Memory B cell (primary cell): ENCODE data around the gene PFKFB2.

Experiments
- ATAC-seq: fragments of 150-1000 bp; cut with Tn5 transposase; 2 replicates; pipeline ENCODE4 v1.10.0; 2021; ENCODE audit warnings: low read depth, mild to moderate bottlenecking, moderate library complexity
- DNase-seq, 2 donors: peaks; one replicate each; pipeline ENCODE4 v3.0.0; 2022; ENCODE audit warnings: low spot score in 2 of 2
- H3K27ac Mint-ChIP-seq: one replicate; pipeline ENCODE4 v1.8.0; 2022; ENCODE audit warnings: mild to moderate bottlenecking, moderate library complexity, mixed read lengths
- H3K27me3 Mint-ChIP-seq: one replicate; pipeline ENCODE4 v1.8.0; 2022; ENCODE audit warnings: mixed read lengths
- H3K36me3 Mint-ChIP-seq: one replicate; pipeline ENCODE4 v1.8.0; 2022; ENCODE audit warnings: mild to moderate bottlenecking, mixed read lengths
- H3K4me1 Mint-ChIP-seq: one replicate; pipeline ENCODE4 v1.8.0; 2022; ENCODE audit warnings: mixed read lengths
- H3K4me3 Mint-ChIP-seq: one replicate; pipeline ENCODE4 v1.8.0; 2022; ENCODE audit warnings: mild to moderate bottlenecking, moderate library complexity, mixed read lengths
- H3K9me3 Mint-ChIP-seq: one replicate; pipeline ENCODE4 v1.8.0; 2022; ENCODE audit warnings: mixed read lengths

Gene PFKFB2

DNA sequence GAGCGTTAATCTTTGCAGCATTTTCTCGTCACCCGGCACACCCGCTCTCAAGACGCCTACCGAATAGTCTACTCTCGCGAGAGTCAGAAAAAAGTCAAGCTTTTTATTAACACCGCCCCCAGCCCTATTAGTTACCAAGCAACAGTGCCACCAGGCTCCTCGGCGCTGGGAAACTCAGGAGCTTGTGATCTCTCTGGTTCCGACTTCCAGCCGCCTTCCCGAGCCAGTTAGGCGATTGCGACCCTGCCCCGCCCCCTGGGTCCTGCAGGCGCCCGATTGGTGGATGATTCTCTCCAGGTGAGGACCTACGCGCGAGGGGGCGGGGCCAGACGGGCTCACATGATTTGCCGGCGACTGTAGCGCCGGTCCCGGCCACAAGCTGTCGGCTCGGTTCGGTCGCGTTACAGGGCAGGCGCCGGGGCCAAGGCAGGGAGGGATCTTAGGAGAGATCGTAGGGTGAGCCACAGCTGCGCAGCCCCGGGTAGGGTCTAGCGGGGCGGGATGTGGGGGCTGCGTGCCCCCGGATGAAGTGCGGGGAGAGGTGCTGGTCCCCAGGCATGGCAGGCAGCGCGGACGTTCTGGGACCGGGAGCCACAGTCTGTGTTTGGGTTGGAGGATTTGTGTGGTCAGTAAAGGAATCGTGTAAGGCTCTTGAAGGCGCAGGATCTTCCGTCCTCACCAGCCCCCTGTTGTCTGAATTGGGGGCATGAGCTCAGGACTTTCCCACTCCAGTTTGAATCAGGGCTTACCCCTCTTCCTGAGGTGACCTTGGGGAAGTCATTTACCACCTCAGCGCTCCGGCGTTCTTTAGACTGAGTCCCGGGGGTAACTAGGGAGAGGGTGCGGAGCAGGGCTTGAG is at the start of gene PFKFB2:
Gene PFKFB2 (plus strand): TSS at position 365 of the 859 bp plus-strand sequence. CDS start 1,443 bp downstream, outside the sequence.
- H3K9me3 Mint-ChIP-seq = no peaks in the 10 kb centered on the region
- H3K27ac Mint-ChIP-seq = peak within 1 kb of the TSS; percentile 92
- peaks cover 26% of the 10 kb centered on the region for H3K4me1 Mint-ChIP-seq
- H3K4me3 Mint-ChIP-seq = peak within 1 kb of the TSS; percentile 85
- H3K27me3 Mint-ChIP-seq = no peaks in the 10 kb centered on the region
- H3K36me3 Mint-ChIP-seq = no peaks in the 10 kb centered on the region
- ATAC-seq (peak; percentile 84), DNase-seq (peak; percentile 96 to 98)

DNA sequence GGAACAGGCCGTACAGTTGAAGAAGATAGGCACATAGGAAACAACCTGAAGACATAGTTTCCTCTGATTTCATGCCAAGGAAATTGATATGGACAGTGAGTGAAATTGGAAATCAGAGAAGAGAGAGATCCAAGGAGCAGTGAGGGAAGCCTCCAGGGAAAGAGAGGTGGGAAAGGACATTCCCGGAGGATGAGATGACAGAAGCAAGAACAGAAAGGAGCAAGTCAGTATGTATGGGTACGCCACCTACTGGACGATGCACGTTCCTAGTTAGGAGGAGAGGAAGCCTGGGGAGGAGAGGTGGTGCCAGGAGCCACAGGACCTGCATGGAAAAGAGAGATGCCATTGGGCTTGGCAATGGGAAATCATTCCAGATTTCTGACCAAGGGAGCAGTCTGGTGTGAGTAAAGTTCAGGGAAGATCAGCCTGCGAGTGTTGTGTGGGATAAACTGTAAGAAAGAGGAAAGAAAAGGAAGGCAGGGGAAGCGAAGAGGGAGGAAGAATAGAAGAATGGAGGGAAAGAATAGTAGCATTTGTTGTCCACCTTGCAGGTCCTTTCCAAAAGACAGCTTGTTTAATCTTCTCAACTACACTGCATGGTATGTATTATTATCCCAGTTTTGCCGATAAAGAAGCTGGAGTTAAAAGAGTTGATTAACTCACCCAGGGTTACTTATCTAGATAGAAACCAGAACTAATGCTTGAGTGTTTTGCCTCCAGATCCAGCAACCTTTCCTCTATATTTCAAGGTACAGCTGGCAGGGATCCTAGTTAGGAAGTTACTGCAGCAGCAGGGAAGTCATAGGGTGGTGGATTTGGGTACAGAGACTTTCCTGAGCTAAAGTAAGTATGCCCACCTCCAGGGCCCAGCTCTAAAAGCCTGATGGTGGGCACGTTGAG is 47.9 kb upstream of the PFKFB2 start:
- peaks cover 15% of the 10 kb centered on the region for H3K27me3 Mint-ChIP-seq
- no peak overlapping the region for H3K4me3 Mint-ChIP-seq
- peak; percentile 76 for ATAC-seq
- H3K36me3 Mint-ChIP-seq = peaks cover 1% of the 10 kb centered on the region
- H3K4me1 Mint-ChIP-seq = peaks cover 5% of the 10 kb centered on the region
- DNase-seq = peak in 1 of 2 donors; percentile 21
- peaks cover 2% of the 10 kb centered on the region for H3K9me3 Mint-ChIP-seq
- no peak overlapping the region for H3K27ac Mint-ChIP-seq

DNA sequence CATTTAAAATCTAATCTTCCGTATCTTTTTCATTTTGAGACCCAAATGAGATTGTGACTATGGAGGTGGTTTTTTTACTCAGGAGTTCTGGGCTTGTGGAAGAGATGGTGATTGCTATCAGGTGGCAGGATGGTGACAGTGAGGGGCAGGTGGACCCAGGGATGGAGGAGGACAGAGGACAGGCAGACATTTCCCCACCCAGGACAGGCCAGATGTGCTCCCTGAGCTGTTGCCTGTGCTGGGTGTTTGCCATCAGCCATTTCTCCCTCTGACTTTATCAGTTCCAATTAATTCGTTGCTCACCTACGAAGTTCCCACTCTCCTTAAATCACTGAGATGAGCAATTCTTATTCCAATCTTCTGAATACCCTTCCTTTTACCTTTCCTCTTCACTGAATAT is 47.0 kb upstream of the PFKFB2 start:
- no peak overlapping the region for H3K4me3 Mint-ChIP-seq
- H3K4me1 Mint-ChIP-seq = peaks cover 5% of the 10 kb centered on the region
- DNase-seq (no peak), ATAC-seq (no peak)
- H3K27ac Mint-ChIP-seq = no peak overlapping the region
- H3K9me3 Mint-ChIP-seq = peaks cover 2% of the 10 kb centered on the region
- peaks cover 1% of the 10 kb centered on the region for H3K36me3 Mint-ChIP-seq
- peaks cover 15% of the 10 kb centered on the region for H3K27me3 Mint-ChIP-seq

DNA sequence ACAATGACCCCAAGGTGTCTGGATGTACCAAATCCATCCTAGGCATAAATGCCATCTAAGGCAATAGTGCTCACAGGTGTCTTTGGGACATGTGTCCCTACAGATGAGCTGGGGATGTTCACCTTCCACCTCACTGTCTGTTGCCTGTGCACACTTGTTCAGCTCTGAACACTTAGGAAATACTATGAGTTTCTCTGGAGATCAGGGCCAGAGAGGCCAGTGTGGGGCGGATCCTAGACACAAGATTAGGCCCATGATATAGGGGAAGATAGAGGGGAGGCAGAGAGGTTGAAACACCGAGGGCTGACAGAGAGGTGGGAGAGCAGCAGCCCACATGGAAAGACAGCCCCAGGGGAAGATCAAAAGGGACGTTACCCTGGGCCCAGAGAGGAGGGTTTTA is 46.2 kb upstream of the PFKFB2 start:
- Mint-ChIP-seq H3K36me3 (peaks cover 1% of the 10 kb centered on the region), H3K9me3 (peaks cover 2% of the 10 kb centered on the region), H3K4me3 (no peak overlapping the region), H3K4me1 (peaks cover 5% of the 10 kb centered on the region), H3K27ac (no peak overlapping the region), H3K27me3 (peaks cover 16% of the 10 kb centered on the region)
- no peak for ATAC-seq
- no peak for DNase-seq

DNA sequence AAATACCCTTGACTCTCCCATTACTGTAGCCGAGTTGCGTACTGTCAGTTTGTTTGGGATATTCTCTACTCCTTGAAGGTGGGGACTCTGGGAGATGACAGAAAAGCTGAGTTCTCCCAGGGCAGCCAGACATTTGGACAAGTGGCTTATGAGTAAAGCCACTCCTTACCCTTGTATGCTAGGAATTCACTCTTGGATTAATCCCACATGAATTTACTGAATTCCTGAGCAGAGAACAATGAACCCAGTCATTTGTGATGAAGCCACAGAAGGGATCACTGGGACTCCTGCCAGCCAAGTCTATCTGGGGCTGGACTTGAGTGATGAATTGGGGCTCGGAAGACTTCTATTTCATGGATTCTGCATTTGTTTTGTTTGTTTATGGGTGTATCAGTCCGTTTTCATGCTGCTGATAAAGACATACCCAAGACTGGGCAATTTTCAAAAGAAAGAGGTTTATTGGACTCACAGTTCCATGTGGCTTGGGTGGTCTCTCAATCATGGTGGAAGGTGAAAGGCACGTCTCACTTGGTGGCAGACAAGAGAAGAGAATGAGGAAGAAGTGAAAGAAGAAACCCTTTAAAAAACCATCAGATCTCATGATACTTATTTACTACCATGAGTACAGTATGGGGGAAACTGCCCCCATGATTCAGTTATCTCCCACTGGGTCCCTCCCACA is 45.6 kb upstream of the PFKFB2 start:
- Mint-ChIP-seq H3K9me3 (peaks cover 2% of the 10 kb centered on the region), H3K27me3 (peaks cover 19% of the 10 kb centered on the region), H3K4me1 (peaks cover 5% of the 10 kb centered on the region), H3K36me3 (peaks cover 1% of the 10 kb centered on the region), H3K27ac (no peak overlapping the region), H3K4me3 (no peak overlapping the region)
- DNase-seq (no peak), ATAC-seq (no peak)

DNA sequence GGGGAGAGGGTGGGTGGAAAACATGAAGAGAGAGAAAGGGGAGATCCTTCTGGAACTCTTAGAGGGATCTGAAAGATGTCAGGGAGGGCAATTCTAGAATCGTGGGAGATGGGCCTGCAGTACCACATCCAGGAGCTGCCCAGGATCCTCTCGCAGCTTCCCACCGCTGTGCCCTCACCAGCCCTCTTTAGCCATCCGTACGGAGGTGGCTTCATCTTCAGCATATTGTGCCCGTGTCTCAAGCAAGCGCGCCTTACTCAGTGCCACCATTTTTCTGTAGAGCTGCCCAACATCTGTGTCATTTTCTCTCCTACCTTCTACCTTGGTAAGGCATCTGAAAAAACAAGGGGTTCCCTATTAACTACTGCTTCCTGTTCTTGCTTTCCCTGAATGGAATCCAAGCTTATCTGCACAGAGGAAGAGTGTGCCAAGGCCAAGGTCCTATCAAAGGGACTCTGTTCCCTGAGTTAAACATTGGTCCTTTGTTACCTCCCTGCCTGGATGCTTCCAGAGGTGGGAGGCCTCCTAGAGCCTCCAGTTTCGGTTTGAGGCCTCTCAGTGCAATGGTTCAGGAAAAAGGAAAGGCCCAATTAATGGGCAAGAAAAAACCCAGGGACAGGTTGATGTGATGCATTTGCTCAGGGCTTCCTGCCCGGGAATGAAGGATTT is 43.8 kb upstream of the PFKFB2 start:
- DNase-seq = no peak
- peaks cover 5% of the 10 kb centered on the region for H3K4me1 Mint-ChIP-seq
- peaks cover 23% of the 10 kb centered on the region for H3K27me3 Mint-ChIP-seq
- H3K36me3 Mint-ChIP-seq = peaks cover 1% of the 10 kb centered on the region
- no peak overlapping the region for H3K4me3 Mint-ChIP-seq
- H3K27ac Mint-ChIP-seq = no peak overlapping the region
- H3K9me3 Mint-ChIP-seq = peaks cover 2% of the 10 kb centered on the region
- no peak for ATAC-seq

DNA sequence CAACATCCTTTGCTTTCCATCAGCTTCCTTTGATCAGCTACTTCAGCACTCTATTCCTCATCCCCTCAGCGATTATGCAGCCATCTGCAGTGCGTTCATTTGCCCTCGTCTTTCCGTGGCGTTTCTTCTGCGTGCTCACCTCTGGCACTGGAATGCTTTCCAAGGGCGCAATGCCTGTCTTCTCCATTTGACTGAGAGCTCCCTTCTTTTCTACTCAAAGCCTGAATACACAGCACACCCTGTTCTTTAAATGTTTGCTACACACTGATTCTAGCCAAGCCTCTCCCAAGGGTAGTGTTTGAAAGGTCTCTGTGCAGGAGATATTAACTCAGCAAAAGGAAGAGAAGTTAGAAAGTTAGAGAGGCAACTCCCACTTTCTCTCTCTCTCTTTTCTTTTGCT is 43.1 kb upstream of the PFKFB2 start:
- H3K36me3 Mint-ChIP-seq = peaks cover 1% of the 10 kb centered on the region
- no peak overlapping the region for H3K27ac Mint-ChIP-seq
- peaks cover 2% of the 10 kb centered on the region for H3K9me3 Mint-ChIP-seq
- no peak for ATAC-seq
- H3K4me3 Mint-ChIP-seq = no peak overlapping the region
- H3K4me1 Mint-ChIP-seq = peaks cover 2% of the 10 kb centered on the region
- DNase-seq = no peak
- H3K27me3 Mint-ChIP-seq = peaks cover 22% of the 10 kb centered on the region

DNA sequence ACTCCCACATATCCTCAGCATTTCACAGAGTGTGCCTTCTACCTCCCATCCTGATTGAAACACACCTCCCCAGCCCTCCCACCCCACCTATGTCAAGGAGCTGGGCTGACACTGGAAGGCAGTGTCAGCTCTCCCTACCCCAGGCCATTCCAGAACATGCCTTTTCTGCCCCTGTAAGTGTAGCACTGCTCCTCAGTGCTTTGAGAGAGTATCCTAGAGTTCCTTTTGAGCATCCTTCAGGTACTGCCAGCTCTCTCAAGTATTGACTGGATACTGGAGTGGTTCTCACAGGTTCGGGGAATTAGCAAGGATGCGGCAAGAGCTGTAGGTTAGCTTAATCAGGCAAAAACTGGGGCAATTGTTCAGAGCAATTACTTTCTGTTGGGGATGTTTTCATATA is 42.3 kb upstream of the PFKFB2 start:
- H3K27ac Mint-ChIP-seq = no peak overlapping the region
- ATAC-seq = no peak
- H3K4me3 Mint-ChIP-seq = no peak overlapping the region
- H3K27me3 Mint-ChIP-seq = peaks cover 19% of the 10 kb centered on the region
- peaks cover 1% of the 10 kb centered on the region for H3K36me3 Mint-ChIP-seq
- DNase-seq = no peak
- H3K4me1 Mint-ChIP-seq = no peaks in the 10 kb centered on the region
- H3K9me3 Mint-ChIP-seq = peaks cover 2% of the 10 kb centered on the region

DNA sequence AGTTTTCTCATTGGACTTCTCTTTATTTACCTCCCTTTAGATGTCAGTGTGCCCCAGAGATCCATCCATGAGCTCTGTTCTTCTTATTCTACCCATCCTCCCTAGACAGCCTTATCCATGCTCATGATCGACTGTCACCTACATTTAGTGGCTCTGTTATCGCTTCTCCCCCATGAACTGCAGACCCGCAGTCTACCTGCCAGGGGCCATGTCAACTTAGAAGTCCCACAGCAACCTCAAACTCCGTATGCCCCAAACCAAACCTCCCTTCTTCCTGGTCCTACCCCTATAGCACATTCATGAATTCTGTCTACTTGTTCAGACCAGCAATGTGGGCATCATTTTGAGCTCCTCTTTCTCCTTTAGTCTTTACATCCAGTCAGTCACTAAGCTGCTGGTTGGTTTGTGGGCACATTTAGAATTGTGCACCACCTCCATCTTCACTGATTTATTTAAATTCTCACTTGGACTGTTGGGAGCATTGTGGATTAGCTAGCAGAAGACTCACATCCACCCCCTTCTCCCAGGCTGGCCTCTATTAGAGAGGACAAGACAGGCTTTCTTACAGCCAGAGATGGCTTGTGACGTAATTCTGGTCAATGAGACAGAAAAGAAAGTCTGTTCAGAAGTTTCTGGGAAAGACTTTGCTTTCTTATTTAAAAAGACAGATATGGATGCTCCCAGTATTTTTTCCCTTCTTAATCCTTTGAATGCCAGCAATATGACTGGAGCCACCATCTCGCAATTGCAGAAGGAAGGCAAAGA is 39.6 kb upstream of the PFKFB2 start:
- H3K27me3 Mint-ChIP-seq = peaks cover 16% of the 10 kb centered on the region
- DNase-seq = no peak
- H3K36me3 Mint-ChIP-seq = no peaks in the 10 kb centered on the region
- ATAC-seq = no peak
- no peaks in the 10 kb centered on the region for H3K9me3 Mint-ChIP-seq
- no peak overlapping the region for H3K27ac Mint-ChIP-seq
- no peak overlapping the region for H3K4me3 Mint-ChIP-seq
- no peaks in the 10 kb centered on the region for H3K4me1 Mint-ChIP-seq

DNA sequence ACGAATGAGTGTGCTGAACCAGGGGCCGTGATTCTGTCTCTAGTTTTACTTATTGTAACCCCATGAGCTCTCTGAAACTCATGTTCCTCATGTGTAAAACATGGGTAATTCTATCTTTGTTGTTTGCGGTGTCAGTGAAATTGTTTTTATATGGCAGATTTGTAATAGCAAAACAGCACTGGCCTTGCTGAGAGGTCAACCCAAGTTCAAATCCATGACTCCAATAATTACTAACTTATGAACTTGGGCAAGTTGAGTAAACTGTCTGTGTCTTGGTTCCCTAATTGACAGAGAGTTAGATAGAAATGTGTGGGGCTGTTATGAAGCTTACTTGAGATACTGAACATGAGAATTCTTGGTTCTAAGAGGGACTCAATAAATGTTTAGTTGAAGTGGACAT is 38.3 kb upstream of the PFKFB2 start:
- Mint-ChIP-seq H3K4me1 (no peaks in the 10 kb centered on the region), H3K9me3 (no peaks in the 10 kb centered on the region), H3K27ac (no peak overlapping the region), H3K4me3 (no peak overlapping the region), H3K36me3 (no peaks in the 10 kb centered on the region), H3K27me3 (peaks cover 22% of the 10 kb centered on the region)
- DNase-seq = no peak
- ATAC-seq = no peak

DNA sequence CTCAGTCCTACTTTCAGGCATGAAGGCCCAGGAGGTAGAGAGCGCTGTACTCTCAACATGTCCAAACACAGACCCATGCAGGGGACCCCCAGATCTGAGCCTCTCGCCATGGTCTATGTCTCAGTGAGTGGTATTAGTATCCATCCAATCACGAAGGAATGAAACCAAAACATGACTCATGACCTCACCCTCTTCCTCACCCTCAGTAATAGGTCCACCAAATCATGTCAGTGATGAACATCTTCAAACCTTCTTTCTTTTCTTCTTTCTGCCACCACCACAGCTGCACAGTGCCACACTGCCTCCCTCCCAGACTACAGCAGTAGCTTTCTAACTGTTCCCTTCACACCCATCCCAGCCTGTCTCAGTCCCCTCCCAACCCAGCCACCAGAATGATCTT is 37.3 kb upstream of the PFKFB2 start:
- no peak for ATAC-seq
- Mint-ChIP-seq H3K27me3 (peaks cover 21% of the 10 kb centered on the region), H3K4me1 (no peaks in the 10 kb centered on the region)

DNA sequence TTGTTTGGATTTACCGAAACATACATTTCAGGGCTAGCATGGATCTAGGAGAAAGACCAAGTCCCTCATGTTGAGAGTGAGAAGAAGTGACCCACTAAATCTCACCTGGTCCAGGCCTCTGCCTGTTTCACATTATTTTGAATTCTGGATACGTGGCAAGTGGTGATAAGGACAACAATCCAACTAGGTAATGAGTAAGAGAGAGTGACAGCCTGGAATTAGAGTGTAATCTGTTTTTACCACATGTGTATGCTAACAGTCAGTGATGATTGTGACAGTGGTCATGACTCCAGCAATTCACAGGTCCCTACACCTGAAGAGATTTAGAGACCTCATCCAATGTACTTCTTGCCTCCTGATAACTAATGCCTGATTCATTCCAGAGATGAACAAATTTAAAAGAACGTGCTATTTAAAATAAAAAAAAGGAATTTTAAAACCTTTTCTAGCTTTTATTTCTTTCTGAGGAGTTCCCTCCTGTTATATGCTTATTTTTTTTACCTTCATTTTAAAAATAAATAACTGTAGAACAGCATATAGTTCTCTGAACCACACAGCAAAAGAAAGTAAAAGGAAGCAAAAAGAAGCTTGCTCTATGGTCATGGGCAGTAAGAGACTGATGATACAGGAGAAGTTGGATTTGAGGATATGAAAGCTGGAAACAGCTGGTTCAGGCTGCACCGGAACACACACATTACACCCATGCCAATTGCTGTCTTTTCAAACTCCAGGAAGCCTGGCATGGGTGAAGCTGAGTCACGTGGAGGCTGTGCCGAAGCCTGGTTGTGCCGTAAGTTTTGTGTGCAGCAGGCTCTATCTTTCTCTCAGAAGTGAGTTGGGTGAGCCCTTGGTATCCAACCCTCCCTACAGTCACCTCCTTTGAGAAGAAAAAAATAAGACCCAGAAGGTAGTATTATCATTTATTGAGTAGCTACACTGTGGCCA is 35.2 kb upstream of the PFKFB2 start:
- Mint-ChIP-seq H3K27ac (no peak overlapping the region), H3K4me3 (no peak overlapping the region), H3K36me3 (no peaks in the 10 kb centered on the region), H3K9me3 (no peaks in the 10 kb centered on the region), H3K27me3 (peaks cover 21% of the 10 kb centered on the region), H3K4me1 (peaks cover 3% of the 10 kb centered on the region)
- ATAC-seq (no peak), DNase-seq (no peak)

More for the DNA sequence above, 37.3 kb upstream of the PFKFB2 start:
- no peaks in the 10 kb centered on the region for H3K36me3 Mint-ChIP-seq
- H3K27ac Mint-ChIP-seq = no peak overlapping the region
- no peaks in the 10 kb centered on the region for H3K9me3 Mint-ChIP-seq
- DNase-seq = no peak
- H3K4me3 Mint-ChIP-seq = no peak overlapping the region
